GM19455 (cell line): ENCODE results near the gene SPOUT1.
"Not testable (repeated sequence)": the region's sequence is repeated elsewhere in the genome, so short reads cannot be mapped to it uniquely, and the experiment has no call there.

ENCODE experiments used
- ATAC-seq: cut with Tn5 transposase; IDR thresholded peaks from one replicate; pipeline ENCODE4 v1.9.1; 2021; ENCODE audit not compliant: unreplicated experiment

Gene SPOUT1

GRCh38 chr9:128829477-128830251, at the start of gene SPOUT1:
TSS of gene SPOUT1 (minus strand) at chr9:128829794. CDS start at chr9:128829780, 14 bp downstream.
- peak; percentile 97 for ATAC-seq

GRCh38 chr9:128877852-128878251, 48.3 kb upstream of the SPOUT1 start:
- no peak for ATAC-seq

- ATAC-seq: not testable (repeated sequence)
Observed at GRCh38 chr9:128870941-128871265, 41.3 kb upstream of the SPOUT1 start.

- ATAC-seq: no peak
Observed at GRCh38 chr9:128870128-128870940, 40.7 kb upstream of the SPOUT1 start.

GRCh38 chr9:128863647-128864046, 34.1 kb upstream of the SPOUT1 start:
- ATAC-seq: no peak

- ATAC-seq: no peak
Observed at GRCh38 chr9:128862401-128862851, 32.8 kb upstream of the SPOUT1 start.

GRCh38 chr9:128861501-128861900, 31.9 kb upstream of the SPOUT1 start:
- no peak for ATAC-seq

GRCh38 chr9:128860937-128861336, 31.3 kb upstream of the SPOUT1 start:
- ATAC-seq: no peak

- ATAC-seq: not testable (repeated sequence)
Observed at GRCh38 chr9:128858476-128858875, 28.9 kb upstream of the SPOUT1 start.

GRCh38 chr9:128854454-128854853, 24.9 kb upstream of the SPOUT1 start:
- ATAC-seq: not testable (repeated sequence)

- ATAC-seq: not testable (repeated sequence)
Observed at GRCh38 chr9:128852646-128853045, 23.1 kb upstream of the SPOUT1 start.

GRCh38 chr9:128851779-128852600, 22.4 kb upstream of the SPOUT1 start:
- not testable (repeated sequence) for ATAC-seq

- not testable (repeated sequence) for ATAC-seq
Observed at GRCh38 chr9:128851024-128851423, 21.4 kb upstream of the SPOUT1 start.

GRCh38 chr9:128847803-128848202, 18.2 kb upstream of the SPOUT1 start:
- no peak for ATAC-seq

- ATAC-seq: no peak
Observed at GRCh38 chr9:128846680-128847030, 17.1 kb upstream of the SPOUT1 start.

GRCh38 chr9:128845186-128845931, 15.8 kb upstream of the SPOUT1 start:
- ATAC-seq: no peak

GRCh38 chr9:128843171-128843570, 13.6 kb upstream of the SPOUT1 start:
- not testable (repeated sequence) for ATAC-seq

- no peak for ATAC-seq
Observed at GRCh38 chr9:128841694-128842492, 12.3 kb upstream of the SPOUT1 start.

- no peak for ATAC-seq
Observed at GRCh38 chr9:128840524-128840923, 10.9 kb upstream of the SPOUT1 start.

GRCh38 chr9:128838338-128838737, 8.7 kb upstream of the SPOUT1 start:
- no peak for ATAC-seq
